GM19324 (cell line): Measurements from ENCODE around the gene VIT.

Experiments
- ATAC-seq: cut with Tn5 transposase; IDR thresholded peaks from one replicate; pipeline ENCODE4 v1.9.1; 2021; ENCODE audit warnings: mild to moderate bottlenecking, moderate library complexity; ENCODE audit not compliant: unreplicated experiment, low FRiP score

Gene VIT

DNA sequence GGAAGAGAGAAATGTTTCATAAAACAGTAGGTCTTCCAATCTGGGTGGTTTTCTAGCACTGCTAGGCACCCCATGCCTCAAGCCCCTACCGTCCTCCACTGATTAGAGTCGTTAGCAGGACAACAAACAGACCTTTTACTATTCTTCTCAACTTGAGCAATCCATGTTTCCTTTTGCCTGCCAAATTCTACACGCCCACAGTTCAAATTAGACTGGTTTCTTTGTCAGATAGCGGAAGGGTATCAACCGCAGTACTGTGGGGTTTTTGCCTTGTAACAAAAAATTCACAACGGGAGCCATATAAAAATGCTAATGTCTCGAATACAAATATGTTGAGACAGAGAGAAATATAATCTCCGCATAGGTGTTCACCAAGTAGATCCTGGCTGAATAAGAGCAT, 59.9 kb downstream of the VIT start:
- no peak for ATAC-seq

DNA sequence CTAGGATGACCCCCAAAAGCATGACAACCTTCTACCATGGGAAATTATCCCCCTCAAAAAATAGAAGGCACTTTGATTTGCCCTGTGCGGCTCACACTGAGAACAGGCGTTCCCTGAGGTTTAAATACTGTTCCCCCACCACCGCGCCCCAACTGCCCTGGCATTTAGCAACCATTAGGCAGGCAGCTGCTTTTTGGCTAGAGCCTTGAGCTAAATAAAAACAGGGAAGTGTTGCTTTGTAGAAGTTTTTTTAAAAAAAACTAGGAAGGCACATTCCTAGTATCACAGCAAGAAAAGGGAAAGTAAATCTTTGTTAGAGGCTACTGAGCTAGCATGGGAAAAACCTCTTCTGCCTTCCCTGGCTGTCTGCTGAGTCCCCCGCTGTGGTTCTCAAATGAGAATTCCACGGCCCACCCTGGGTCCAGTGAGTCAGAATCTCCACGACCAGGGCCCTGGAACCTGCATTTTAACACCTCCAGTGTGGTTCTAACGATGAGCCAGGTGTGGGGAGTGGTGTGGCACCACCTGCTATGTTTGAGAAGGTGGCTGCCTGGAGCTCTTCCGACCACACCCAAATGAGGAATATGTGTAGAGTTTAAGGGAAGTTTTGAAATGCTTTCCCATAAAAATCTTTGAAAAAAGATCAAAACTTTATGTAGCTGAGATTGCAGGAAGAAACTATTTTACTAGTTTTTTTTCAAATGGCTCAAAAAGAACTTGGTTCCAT, 66.4 kb downstream of the VIT start:
- ATAC-seq: no peak

DNA sequence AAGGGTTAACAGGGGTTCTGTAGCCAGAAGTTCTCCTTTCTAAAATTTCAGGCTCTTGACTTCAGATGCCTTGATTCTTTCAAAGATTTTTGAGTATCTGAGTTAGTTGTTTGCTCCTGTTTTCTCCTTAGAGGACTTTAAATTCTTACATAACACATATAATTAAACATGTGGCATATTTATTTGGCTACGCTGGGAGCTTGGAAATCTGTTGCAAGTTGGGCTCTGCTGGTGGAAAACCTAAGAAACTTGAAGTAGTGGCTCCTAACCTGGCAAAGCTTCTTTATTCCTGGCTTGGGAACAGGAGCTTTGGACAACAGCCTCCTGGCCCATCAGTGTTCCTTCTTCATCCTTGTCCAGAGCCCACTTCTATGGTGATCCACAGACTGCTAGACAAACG, 72.6 kb downstream of the VIT start:
- no peak for ATAC-seq

DNA sequence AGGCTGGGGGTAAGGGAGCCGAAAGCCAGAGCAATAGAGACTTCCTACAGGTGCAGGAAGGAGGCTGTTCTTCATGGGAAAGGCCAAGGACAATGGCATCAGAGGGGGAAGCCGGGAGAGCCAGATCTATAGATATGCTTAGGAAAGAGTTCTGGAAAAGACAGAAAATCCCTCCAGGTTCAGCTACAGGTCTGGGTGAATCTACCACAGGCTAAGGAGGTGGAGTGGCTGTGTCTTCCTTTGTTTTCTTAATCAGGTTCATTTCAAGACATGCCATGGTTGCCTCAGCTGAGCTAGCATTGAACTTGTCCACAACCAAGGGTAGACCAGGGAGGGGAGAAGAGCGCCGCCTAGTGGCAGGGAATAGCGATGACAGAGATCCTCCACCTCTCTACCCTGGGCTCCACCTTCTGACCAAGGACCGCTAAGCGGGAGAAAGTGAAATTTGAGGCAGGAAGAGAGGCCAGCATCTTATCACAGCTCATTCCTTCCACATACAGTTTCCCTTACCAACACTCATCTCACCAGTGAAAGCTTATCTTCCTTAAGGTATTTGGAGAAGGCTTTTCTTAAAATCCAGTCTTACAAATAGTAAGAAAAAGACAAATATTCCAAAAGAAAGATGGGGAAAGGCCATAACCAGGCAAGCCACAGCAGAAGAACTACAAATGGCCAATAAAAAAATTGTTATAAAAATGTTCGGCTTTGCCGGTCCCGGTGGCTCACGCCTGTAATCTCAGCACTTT, 74.2 kb downstream of the VIT start:
- ATAC-seq: no peak

DNA sequence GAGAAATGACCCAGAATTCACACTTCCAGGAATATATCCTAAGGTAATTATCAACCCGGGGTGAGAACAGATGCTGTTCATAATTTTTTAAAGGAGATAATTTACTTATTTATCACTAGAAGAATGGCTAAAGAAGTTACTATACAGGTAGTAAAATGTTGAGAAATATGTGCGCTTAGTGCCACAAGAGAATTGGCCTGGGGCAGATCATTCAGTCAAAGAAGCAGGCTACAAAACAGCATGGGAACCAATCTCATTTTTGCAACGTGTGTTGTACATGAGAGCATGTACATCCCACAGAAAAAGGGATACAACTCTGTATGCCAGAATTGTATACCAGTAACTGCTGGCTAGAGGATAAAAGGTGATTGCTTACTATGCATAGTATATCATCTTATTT, 75.2 kb downstream of the VIT start:
- ATAC-seq: no peak

DNA sequence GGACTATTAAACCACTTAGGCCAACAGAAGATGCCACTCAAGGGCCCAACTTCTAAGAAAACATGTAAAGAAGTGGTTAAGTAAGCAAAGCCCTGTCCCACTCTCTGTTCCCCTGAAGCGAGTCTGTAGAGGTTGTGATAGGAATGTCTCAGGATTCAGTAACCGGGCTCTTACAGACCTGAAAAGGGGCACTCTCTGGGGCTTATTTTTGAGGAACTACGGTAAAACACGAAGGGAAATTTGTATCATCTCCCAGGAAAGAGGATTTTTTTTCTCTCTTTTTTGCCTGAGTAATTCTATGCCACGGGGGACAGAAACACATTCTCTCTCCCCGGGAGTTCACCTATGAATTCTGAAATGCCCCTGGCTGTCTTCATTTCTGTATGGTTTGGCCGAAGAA, 77.4 kb downstream of the VIT start:
- ATAC-seq: no peak

DNA sequence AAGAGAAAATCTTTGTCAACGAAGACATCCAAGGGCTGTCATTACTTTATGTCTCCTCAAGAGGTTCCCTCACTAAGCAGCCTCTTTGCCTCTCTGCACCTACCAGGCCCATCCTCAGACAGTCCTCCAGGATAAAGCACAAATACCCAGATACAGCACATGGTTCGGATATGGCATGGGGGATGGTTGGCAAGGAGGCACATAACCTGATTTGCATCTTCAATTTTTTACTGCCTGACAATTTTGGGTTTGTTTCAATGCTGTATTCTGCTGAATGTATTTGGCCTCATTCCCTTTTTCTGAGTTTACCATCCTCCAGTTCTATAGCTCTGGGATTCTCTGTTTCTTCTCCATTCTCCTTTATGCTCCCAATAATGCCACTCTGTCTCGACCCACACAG, 78.8 kb downstream of the VIT start:
- no peak for ATAC-seq

DNA sequence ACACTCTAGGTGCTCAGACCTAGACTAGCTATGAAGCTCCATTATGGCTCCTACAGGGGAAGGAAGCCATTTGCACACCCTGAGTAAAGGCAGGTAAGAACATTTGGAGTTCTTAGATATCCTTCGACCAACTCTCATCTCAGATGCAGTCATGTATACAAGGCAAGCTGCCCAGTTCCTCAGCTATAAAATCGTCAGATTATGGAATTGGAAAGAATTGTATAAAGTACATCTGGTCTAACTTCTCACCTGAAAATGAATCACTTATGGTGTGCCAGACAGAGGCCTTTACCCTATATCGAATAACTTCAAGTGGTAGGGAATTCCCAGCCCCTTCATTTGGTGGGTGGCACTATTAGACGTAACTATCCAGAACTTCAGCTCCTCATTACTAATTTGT, 79.3 kb downstream of the VIT start:
- no peak for ATAC-seq

DNA sequence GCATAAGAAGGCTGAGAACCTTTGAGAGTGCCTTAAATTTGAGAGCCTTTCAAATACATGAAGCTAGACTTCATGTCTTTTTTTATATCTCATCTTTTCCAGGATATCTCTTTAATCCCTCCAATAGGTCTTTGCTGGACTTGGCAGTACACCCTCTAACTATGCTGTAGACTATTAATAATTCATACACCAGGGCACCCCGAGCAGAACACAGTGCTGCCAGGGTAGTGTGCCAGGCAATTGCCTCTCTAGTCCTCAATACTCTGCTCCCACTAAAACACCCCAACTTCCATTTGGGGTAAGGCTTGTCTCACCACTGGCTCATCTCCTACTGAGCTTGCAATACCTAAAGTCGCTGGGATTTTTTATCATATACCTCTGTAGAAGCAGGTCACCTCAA, 80.8 kb downstream of the VIT start:
- ATAC-seq: no peak

DNA sequence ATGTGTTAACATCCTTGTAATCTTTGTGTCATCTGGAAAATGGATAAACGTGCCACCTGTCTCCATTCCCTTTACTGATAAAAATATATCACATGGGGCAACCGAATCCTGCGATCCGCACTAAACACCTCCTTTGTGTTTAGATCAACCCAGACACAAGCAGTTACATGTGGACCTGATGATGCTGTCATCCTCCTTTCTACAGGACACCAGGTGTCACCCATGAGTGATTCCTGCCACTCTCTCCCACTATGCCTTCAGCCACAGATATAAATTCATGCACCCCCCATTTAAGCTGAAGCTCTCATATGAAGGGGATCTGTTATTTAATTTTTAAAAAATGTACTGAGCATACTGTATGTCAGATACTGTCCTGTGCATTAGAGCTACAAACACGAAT, 81.3 kb downstream of the VIT start:
- no peak for ATAC-seq

DNA sequence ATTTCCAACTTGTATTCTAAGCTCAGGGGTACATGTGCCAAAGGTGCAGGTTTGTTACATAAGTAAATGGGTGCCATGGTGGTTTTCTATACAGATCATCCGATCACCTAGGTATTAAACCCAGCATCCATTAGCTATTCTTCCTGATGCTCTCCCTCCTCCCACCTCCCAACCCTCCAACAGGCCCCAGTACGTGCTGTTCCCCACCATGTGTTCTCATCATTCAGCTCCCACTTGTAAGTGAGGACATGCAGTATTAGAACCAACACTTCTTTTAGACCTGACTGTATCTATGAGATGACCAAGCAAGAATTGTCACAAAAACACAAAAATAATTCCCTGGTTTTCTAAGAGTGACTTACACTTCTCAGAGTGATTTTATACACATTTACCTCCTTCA, 83.0 kb downstream of the VIT start:
- ATAC-seq: no peak

DNA sequence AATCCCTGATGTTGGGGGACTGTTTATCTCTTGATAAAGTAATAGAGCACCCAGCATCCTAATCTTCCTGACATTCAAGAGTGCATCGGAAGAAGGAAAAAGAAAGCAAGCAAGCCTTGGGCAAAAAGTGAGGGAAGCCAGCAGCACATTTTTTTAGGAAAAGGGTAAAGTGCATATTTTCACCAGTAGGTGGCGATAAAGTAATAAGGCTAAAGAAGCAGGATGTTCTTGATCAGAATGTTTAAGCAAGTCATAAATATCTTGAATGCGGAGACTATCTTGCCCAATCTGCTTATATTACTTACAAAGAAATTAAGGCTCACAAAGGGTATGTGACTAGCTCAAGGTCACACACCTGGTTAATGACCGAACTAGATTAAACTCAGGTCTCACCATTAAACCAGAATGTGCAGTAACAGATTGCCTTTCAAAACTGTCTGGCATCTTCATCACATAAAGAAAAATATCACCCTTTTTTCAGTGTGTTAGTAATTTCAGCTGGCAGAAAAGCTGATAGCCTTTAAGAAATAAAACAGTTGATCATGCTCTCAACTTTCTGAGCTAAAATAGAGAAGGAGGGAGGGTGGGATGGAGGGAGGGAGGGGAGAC, 83.8 kb downstream of the VIT start:
- ATAC-seq: no peak

DNA sequence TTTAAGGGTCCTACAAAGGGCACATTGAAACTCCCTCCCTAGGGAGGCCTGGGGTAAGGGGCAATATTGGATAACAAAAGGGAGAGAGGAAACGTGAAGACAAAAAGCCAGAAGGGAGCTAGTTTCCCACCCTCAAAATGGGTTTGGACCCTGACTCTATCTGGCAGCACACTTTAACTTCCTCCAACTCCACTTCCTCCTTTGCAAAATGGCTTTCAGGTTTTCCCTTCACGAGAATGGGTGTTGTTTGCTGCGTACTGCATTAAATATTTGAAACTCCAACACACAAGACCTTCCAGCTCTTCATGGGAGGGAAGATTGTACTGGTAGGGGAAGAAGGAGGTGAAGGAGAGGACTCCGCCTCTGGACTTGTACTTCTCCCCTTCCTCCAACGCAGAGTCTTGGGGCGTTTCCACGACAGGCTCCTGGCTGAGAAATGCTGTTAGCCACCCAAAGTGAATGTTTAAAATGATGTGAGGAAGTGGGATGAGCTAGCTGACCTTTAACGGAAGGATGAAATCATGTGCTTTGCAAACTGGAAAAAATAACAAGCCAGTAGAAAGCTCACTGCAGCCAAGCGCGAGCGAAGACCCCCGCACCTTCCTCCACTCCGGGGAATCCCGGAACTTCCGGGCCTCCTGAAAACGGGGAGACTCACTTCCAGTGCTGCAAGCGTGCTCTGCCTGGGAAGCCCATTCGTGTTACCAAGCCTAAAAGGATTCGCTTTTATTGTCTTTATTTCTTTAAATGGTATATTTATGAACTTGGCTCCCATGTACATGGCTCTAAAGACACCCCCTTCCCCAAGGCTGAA, 85.6 kb downstream of the VIT start:
- ATAC-seq: no peak

DNA sequence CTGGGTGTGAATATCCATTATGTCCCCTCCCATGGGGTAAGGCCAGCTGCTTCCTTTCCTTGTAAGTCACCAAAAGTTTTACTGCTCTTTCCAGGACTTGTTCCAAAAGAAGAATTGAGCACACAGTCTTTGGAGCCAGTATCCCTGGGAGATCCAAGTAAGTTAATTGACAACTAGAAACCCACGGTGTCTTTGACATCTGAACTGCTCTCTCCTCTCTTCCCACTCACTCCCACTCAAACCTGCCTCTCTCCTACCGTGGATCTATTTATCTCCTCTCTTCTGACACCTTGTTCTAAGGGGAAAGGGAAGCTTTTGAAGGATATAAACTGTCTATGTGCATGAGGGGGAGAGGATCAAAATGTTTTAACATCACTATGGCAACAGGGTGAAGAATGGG, 86.7 kb downstream of the VIT start:
- no peak for ATAC-seq

DNA sequence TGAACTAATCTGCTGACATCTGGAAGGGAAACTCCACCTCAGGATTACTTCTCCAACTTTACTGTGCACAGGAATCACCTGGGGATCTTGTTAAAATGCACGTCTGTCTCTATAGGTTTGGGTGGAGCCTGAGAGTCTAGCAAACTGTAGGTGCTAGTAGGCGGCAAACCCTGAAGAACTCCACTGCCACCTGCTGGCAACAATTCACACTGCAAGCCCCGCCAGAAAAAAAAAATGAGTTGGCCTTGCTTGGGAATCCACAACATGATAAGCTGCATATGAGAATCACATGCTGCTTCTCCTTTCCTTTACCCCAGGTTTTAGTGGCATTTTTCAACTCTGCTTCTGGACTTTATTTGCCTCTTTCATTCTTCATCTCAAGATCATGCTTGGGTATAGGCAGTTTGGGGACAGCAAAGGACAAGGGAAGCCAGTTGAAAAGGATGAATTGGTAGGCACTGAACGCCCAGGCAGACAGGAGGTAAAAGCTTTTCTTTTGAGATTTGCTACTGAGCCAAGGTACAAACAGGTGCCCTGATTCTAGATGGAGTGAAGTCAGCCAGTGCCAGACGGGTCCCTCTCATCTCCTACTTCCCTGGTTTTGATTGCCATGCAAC, 88.8 kb downstream of the VIT start:
- ATAC-seq: peak; percentile 63

DNA sequence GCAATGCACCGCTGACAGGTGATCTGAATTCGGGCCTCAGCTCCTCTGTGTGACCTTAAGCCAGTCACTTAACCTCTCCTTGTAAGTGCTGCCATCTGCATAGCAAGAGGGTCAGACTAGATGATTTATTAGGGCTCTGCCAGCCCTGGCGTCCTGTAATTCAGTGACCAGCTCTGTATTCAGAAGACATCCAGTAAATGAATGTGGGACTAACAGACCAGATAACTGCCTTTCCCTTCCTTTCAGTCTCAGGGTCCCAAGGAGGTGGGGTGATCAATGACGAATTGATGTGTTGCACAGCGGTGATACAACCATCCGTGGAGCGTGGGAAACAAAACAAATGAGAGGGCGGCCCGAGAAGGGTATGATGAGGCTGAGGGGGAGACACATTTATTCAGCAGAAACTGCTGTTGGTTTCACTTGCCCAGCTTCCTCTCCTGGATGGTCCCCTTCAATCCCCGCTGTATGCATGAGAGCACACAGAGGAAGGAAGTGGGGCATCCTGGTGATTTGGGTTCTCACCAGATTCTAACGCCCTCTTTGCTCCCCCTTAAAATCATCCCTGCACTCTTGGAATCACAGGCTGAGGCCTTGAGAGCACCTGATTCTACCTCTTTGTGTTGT, 92.8 kb downstream of the VIT start:
- ATAC-seq: no peak

DNA sequence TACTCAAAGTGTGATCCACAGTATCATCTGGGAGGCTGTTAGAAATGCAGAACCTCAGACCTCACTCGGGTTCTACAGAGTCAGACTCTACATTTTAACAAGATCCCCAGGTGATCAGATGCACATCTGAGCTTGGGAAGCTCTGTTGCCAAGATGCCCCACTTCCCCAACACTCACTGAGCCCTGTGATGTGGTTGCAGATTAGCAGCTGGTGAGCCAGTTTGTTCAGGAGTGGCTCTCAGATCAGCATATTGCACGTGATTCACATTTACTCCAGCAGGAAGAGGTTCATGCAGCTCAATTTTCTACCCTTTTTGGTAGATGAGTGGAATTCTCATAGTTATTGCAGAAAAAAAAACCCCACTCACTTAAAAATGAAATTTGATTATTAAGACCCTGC, 96.4 kb downstream of the VIT start:
- ATAC-seq: no peak

DNA sequence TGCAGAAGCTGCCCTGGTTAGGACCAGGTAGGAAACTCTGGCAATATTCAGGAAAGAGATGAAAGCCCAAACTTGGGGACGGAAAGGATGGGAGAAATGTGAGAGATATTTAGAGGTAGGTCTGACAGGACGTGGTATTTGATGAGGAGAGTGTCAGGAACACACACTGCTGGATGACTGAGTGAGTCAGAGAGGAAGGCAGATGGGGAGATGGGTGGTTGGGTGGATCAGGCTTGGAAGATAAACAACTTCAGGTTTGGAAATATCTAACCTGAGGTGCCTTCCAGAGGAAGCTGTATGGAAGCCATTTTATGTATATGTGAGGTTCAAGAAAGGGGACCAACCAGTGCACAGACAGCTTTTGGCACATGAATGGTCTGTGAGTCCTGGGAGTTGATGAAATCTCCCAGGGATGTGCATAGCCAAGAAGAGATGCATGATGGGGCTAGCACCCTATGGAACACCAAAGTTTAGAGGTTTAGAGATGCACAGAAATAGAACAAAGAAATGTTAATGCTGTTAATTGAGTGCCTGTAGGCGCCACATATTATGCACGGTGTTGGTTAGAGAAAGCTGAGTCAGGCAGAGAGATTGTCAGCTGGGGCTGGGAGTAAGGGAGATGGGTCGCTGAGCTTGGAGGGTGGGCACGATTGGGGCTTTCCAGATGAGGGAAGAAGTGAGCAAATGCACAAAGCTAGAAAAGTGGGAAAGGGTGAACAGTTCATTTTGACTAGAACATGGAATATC, 101.0 kb downstream of the VIT start:
- no peak for ATAC-seq

DNA sequence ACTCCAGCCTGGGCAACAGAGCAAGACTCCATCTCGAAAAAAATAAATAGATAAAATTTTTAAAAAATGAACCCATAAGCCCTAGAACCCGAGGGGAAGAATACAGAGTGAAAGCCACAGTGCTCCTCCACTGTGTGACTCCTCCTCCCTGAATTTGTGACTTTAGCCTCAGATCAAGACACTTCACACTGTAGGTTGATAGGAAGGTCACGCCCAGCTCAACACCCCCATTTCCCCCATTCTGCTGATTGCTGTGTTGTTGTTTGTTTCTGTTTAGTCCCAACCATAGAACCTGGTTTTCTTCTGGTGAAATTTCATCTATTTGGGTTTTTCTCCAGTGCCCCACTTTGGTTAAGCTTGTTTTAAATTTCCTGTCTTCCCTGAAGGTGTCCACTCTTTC, 102.2 kb downstream of the VIT start:
- ATAC-seq: no peak

DNA sequence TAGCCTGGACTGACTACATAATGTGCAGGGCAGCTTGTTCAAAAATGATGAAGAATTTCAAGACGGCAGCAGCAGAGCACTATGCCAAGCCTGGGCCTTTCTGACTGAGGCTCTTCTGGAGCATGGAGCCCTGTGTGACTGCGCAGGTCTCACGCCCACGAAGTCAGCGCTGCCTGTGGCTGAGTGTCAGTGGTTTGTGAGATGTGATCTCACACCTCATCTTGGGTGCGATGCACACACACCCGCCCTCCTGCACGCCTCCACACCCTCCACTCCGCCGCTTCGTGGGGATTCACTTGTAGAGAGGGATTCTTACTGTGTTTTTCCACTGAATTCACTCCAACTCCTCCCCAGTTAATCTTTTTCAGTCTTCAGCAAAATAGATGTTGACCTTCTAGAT, 103.9 kb downstream of the VIT start:
- no peak for ATAC-seq
